ENCODE results near the gene LRSAM1. TPM values are rescaled to one million over a fixed set of nuclear protein-coding genes. Genes with fewer than 3 reads are reported as not detected.

Gene LRSAM1
- total RNA-seq, 1 experiment from 2014 or later: 7.1 TPM

DNA sequence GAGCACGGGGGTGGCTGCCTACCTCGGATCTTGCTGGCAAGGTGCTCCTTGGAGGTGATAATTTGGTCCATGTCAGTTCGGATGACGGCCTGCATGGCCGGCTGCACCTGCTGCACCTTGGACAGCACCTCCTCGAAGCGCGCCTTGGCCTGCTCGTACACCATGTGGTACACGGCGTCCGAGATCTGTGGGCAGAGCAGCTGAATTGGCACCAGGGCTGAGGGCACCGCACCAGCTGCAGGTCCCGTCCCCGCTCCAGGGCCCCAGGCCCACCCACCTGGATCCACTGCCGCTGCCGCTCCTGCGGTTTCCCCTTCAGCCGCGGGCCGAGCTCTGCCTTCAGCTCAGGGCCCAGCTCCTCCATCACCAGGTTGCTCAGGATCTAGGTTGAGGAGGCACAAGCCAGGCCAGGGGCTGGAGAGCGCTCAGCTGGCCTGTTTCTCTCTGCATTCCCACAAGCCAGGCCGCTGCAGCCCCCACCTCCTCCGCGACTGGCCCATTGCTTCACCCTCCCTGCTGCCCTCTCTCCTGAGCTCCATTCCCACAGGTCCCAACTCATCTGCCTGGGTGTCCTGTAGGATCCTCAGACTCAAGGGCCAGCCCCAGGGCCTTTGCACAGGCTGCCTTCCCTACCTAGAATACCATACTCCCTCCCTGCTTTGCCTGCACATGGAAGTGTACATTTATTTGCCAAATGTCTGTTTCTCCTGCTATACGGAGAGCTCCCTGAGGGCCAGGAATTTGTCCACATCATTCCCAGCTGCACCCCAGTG, 65.7 kb downstream of the LRSAM1 start:
- DNase-seq (ENCODE audit: low read depth): no peak

- no peak for DNase-seq (ENCODE audit: low read depth)
Measured at GRCh38 chr9:127517620-127518019, 66.3 kb downstream of the LRSAM1 start.

DNA sequence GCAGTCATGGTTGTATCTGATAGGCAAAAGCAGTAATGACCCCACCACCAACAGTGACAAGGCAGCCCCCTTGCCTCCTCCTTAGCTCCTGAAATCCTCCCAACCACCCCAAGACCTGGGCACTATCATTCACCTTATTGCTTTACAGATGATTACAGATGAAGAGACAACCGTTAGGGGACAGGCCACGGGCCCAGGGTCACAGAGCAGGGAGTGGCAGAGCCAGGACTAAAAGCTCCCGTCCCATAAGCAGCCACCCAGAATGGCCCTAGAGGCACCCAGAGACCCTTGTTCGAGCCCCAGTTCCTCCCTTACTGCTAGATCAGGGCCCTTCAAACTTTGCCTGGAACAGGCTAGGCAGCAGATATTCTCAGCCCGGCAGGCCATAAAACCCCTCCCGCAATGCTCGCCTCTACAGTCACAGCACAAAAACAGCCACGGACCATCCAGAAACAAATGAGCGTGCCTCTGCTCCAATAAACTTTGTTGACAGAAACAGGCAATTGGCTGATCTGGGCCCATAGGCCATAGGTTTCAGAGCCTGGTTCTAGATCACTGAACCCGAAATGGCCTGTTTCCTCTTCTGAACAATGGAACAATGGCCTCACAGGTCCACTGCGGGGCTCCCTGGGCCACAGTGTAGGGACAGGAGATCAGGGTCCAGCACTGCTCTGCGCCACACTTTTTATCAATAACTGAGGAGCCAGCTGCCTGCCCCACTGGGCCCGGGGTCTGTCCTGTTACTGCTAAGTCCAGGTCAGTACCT, 67.0 kb downstream of the LRSAM1 start:
- no peak for DNase-seq (ENCODE audit: low read depth)

- peak; percentile 99 for DNase-seq (ENCODE audit: low read depth)
Measured at GRCh38 chr9:127519301-127520166, 68.2 kb downstream of the LRSAM1 start.

DNA sequence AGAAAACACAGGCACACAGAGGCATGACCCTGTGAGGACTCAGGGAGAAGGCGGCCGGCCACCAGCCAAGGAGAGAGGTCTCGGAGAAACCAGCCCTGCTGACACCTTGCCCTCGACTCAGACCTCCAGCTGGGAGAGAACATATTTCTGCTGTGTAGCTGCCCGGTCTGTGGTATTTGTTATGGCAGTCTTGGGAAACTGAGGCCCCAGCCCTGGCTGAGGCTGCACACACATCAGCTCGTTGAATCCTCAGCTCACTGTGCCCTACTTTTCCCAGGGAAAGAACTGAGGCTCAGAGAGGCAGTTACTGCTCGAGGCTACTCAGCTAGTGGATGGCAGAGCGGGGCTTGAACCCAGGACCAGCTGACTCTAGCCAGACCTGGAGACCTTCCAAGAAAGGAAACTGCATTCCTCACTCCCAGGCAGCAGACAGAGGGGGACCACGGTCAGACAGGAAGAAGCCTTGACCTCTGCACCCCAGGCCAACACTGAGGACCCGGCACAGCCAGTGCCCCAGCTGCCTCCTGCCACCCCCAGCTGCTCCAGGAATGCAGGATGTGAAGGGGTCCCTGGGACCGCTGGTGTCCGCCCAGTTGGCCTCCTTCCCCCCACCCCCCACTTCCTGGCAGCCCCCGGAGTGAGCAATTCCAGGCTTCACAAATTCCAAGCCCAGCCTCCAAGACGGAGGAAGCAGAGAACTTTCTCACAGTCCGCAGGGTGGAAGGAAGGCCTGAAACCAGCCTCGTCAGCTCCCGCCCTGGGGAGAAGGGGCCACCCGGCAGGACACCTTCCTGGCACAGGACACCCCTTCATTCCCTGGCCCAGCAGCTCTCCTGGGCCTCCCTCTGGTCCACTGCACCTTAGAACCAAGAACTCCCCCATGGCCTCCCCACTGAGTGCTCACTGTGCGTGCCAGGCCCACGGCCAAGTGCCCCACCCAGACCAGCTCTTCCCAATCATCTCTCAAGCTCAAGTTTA, 69.9 kb downstream of the LRSAM1 start:
- peak; percentile 94 for DNase-seq (ENCODE audit: low read depth)

DNA sequence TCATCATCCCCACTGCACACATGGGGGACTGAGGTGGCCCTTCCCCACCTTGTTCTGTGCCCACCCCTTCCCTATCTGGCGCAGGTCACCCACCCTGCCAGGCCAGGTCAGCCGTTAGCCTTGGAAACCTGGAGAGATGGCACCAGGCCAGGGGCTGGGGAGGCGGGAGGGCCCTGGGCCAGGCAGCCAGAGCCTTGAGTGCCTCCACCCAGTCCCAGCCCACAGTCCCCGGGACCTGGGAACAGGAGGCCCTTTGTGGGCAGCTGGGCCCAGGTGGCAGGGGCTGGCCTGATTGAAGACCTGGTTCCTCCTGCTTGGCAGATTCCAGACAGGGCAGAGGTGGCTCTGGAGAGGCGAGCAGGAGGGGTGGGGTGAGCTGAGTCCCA, 70.6 kb downstream of the LRSAM1 start:
- DNase-seq (ENCODE audit: low read depth): no peak

GRCh38 chr9:127522727-127523126, 71.4 kb downstream of the LRSAM1 start:
- DNase-seq (ENCODE audit: low read depth): peak; percentile 76

DNA sequence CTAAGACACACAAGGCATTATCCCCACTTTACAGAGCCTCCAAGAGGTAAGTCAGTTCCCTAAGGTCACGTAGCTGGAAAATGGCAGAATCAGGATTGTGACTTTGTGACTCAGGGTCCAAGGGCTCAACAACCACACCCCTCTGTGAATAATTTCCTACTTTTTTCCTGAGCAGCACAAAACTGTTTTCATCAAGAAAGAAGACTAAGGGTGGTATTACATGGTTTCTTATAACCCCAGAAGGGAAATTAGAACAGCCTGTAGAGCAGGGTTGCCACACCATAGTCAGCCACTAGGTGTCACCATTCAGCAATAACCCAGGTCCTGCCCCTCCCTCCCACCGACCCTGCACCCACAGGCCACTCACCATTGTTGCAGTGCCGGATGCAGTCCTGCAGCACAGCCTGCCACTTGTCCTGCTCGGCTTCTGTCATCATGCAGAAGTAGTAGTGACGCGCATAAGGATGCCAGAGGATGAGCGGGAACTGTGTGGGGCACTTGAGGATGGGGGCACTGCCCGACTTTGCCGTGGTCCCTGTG, 72.1 kb downstream of the LRSAM1 start:
- peak; percentile 53 for DNase-seq (ENCODE audit: low read depth)

GRCh38 chr9:127524373-127524772, 73.1 kb downstream of the LRSAM1 start:
- DNase-seq (ENCODE audit: low read depth): peak; percentile 83

DNA sequence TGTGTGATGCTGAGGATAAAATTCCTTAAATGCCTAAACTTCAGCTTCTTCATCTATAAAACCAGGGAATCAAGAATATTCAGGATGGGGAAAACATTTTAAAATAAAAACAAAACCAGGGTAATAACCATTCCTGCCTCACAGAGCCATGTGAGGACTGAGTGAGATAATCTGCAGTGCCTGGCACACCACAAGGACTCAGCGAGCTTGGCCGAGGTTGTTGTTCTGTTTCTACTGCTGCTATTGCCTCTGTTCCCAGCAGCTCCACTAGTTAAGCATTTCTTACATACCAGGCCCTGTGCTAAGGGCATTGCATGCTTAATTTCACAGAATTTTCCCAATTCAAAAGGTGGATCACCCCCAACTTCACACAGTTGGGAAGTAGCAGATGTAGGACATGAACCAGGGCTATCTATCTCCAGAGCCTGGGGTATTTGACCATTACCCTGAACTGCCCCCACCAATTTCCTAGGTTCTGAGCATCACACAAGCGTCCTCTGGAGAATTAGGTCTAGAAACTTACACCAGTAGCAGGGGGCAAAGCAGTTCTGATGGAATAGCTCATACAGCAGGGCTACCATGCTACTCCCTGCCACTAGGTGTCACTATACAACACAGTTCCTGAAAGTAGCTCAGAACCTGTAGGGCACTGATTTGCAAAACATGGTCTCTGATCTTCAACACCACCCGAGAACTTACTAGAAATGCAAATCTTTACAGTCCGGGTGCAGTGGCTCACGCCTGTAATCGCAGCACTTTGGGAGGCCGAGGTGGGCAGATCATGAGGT, 74.3 kb downstream of the LRSAM1 start:
- DNase-seq (ENCODE audit: low read depth): peak; percentile 64

- no peak for DNase-seq (ENCODE audit: low read depth)
Measured at GRCh38 chr9:127526655-127527559, 75.6 kb downstream of the LRSAM1 start.

GRCh38 chr9:127527560-127528268, 76.4 kb downstream of the LRSAM1 start:
- DNase-seq (ENCODE audit: low read depth): no peak

DNA sequence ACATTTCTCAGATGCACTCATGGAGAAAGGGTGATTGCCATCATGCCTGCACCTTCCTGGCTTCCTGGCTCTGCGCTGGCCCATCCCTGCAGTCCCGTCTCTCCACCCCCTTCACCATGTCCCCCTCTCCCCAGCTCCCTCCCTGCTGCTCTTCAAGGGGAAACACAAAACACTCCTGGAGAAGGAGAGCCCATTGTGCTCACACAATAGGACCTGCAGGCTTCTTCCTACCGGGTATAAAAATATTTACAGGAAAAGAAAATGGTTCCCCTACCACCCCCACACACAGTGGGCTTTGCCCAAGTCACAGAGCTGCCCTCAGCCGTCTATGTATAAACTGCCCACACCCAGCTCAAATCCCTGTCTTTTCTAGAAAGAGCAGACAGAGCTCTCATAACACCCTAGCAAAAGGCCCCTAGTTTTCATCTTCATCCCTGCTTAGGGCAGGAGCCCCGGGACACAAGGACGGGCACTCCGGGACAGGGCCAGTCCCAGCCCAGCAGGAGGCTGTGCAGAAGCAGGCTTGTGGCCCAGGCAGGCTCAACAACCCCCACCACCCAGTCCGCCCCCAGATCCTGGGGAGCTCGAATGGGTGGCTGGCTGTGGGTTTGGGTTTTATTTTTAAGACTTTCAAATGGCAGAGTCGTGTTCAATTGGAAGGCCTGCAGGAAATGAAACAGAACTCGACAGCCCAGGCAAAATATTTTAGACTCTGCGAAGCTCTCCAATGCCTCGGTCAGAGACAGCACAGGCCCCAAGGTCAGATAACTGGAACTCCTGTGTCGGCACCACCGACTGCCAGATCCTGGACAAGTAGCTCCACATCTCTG, 77.3 kb downstream of the LRSAM1 start:
- no peak for DNase-seq (ENCODE audit: low read depth)

DNA sequence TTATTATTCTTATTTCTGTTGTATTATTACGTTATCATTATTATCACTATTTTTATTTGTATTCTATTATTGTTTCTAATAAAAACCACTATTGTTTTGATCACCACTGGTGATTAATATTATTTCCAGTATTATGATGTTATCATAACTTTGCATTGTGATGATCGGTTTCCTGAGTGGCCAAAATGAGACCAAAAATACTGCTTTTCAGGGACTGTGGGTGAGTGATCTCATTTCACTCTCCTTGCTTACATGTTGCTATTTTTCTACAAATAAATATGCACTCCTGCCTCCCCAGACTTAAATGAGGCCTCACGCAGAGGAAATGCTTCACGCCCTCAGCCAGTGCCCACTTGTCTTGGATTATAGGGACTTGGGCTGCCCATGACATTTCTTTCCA, 78.4 kb downstream of the LRSAM1 start:
- DNase-seq (ENCODE audit: low read depth): no peak

- DNase-seq (ENCODE audit: low read depth): no peak
Measured at GRCh38 chr9:127530206-127530941, 79.1 kb downstream of the LRSAM1 start.

GRCh38 chr9:127531676-127532075, 80.4 kb downstream of the LRSAM1 start:
- DNase-seq (ENCODE audit: low read depth): no peak
